OCI-LY3 (cell line): ENCODE measurements around the gene ZNF467.

ENCODE experiments used
- CTCF ChIP-seq: fragments of 200-600, 300-600 bp; sonication (generic); IDR thresholded peaks from 2 replicates; pipeline ENCODE4 v1.5.1; 2014; ENCODE audit warnings: antibody characterized with exemption, low read length, low read depth
- EZH2phosphoT487 ChIP-seq: fragments of 200-600 bp; shearing (Covaris generic); IDR thresholded peaks from 2 replicates; pipeline ENCODE4 v1.6.1; 2018; ENCODE audit warnings: antibody characterized with exemption, mixed run types, low read depth

GRCh38 chr7:149760538-149760937 is 12.8 kb downstream of the ZNF467 start:
- no peak for TF ChIP-seq CTCF
- no peak for TF ChIP-seq EZH2phosphoT487
